ENCODE results near the gene SFXN2.

GRCh38 chr10:102698894-102699293 lies 15.5 kb upstream of the SFXN2 start:
- TF ChIP-seq REST (IDR thresholded peaks at IDR 0.05), result no peak
- TF ChIP-seq MAX (IDR thresholded peaks at IDR 0.05), result no peak
- TF ChIP-seq CTCF (IDR thresholded peaks at IDR 0.05), result no peak
- no peak for TF ChIP-seq MAZ (IDR thresholded peaks at IDR 0.05; ENCODE audit: borderline replicate concordance, low read depth, low read length)
- TF ChIP-seq ELK1 (IDR thresholded peaks at IDR 0.05; ENCODE audit: low read depth, low read length), result no peak
- no peak for TF ChIP-seq POLR2A (IDR thresholded peaks at IDR 0.05; ENCODE audit: low read length)
- no peak for TF ChIP-seq PBX3 (IDR thresholded peaks at IDR 0.05)
- TF ChIP-seq RAD21 (conservative IDR thresholded peaks at IDR 0.05 in 1 of 2, IDR thresholded peaks at IDR 0.05 in 1 of 2), result no peak
- no peak for TF ChIP-seq CEBPB (IDR thresholded peaks at IDR 0.05)
- no peak for TF ChIP-seq NR3C1 (IDR thresholded peaks at IDR 0.05)
